OCI-LY3 (cell line): ENCODE data around the gene OR2H1.

Experiments used
- H2AFZ ChIP-seq: fragments of 200-600, 300-600 bp; shearing (Covaris generic); 2 replicates; pipeline ENCODE4 v1.6.0; 2014; ENCODE audit warnings: antibody characterized with exemption, low read depth, low read length
- H3K27ac ChIP-seq: fragments of 200-600, 300-600 bp; sonication (generic); 2 replicates; pipeline ENCODE4 v1.5.1; 2014; ENCODE audit warnings: mild to moderate bottlenecking, low read length, moderate library complexity, mixed read lengths
- H3K27me3 ChIP-seq: fragments of 200-600, 300-600 bp; sonication (generic); 2 replicates; pipeline ENCODE4 v1.6.1; 2014; ENCODE audit warnings: low read depth, low read length, mixed read lengths
- H3K36me3 ChIP-seq: fragments of 200-600, 300-600 bp; sonication (generic); replicated peaks from 2 replicates; pipeline ENCODE3; 2014; ENCODE audit warnings: low read depth, low read length, mixed read lengths
- H3K4me1 ChIP-seq: fragments of 300-600, 200-600 bp; sonication (generic); 2 replicates; pipeline ENCODE4 v1.6.1; 2014; ENCODE audit warnings: low read length, mixed read lengths
- H3K4me2 ChIP-seq: fragments of 200-600, 300-600 bp; sonication (generic); 2 replicates; pipeline ENCODE4 v1.6.1; 2014; ENCODE audit warnings: low read length, mixed read lengths
- H3K4me3 ChIP-seq: fragments of 300-600, 200-600 bp; sonication (generic); 2 replicates; pipeline ENCODE4 v1.5.1; 2014; ENCODE audit warnings: antibody characterized with exemption, mild to moderate bottlenecking, low read length, moderate library complexity
- H3K79me2 ChIP-seq: fragments of 300-600, 200-600 bp; shearing (Covaris generic); 2 replicates; pipeline ENCODE4 v1.6.1; 2014; ENCODE audit warnings: mild to moderate bottlenecking, low read length, mixed read lengths
- H3K9ac ChIP-seq: fragments of 300-600, 200-600 bp; shearing (Covaris generic); 2 replicates; pipeline ENCODE4 v1.6.0; 2014; ENCODE audit warnings: mild to moderate bottlenecking, low read length, moderate library complexity
- H3K9me3 ChIP-seq: fragments of 200-600, 300-600 bp; shearing (Covaris generic); 2 replicates; pipeline ENCODE4 v1.6.1; 2014; ENCODE audit warnings: low read length, mixed read lengths; ENCODE audit not compliant: insufficient read depth
- H4K20me1 ChIP-seq: fragments of 200-600, 300-600 bp; sonication (generic); 2 replicates; pipeline ENCODE4 v1.6.1; 2016; ENCODE audit warnings: low read length, mixed read lengths; ENCODE audit not compliant: insufficient read depth
- EZH2phosphoT487 ChIP-seq: fragments of 200-600 bp; shearing (Covaris generic); IDR thresholded peaks from 2 replicates; pipeline ENCODE4 v1.6.1; 2018; ENCODE audit warnings: antibody characterized with exemption, mixed run types, low read depth
- TF ChIP-seq, protein P1 (sequence below): fragments of 200-600, 300-600 bp; sonication (generic); IDR thresholded peaks from 2 replicates; pipeline ENCODE4 v1.5.1; 2014; ENCODE audit warnings: antibody characterized with exemption, low read length, low read depth

Gene OR2H1

DNA sequence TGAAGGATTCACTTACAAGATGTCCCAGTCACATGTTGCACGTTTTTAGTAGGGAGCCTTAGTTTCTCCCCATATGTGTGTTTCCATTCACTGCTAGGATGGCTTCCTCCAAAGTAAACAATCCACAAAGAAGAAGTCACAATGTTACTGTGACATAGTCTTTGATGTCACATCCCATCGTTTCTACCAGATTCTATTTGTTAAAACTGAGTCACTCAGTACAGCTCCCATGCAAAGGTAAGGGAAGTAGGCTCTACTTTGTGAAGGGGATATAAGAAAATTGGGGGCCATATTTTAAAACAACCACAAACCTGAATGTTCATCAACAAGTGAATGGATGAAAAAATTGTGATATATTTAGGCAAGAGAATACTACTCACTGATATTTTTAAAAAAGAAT is at the start of gene OR2H1, which contains the start of gene OR11A1:
OR2H1 (plus strand) TSS at position 185 of the 400 bp plus-strand sequence. CDS start 4,615 bp downstream, outside the sequence.
OR11A1 (minus strand) TSS at position 101 of the 400 bp plus-strand sequence. CDS start 29,430 bp downstream, outside the sequence.
- TF ChIP-seq EZH2phosphoT487 = no peak
- TF ChIP-seq, protein P1, sequence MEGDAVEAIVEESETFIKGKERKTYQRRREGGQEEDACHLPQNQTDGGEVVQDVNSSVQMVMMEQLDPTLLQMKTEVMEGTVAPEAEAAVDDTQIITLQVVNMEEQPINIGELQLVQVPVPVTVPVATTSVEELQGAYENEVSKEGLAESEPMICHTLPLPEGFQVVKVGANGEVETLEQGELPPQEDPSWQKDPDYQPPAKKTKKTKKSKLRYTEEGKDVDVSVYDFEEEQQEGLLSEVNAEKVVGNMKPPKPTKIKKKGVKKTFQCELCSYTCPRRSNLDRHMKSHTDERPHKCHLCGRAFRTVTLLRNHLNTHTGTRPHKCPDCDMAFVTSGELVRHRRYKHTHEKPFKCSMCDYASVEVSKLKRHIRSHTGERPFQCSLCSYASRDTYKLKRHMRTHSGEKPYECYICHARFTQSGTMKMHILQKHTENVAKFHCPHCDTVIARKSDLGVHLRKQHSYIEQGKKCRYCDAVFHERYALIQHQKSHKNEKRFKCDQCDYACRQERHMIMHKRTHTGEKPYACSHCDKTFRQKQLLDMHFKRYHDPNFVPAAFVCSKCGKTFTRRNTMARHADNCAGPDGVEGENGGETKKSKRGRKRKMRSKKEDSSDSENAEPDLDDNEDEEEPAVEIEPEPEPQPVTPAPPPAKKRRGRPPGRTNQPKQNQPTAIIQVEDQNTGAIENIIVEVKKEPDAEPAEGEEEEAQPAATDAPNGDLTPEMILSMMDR = no peak
- H3K4me2 ChIP-seq = no peak within 1 kb of the TSS
- no peaks in the 10 kb centered on the region for H4K20me1 ChIP-seq
- H3K36me3 ChIP-seq = no peaks in the 10 kb centered on the region
- no peaks in the 10 kb centered on the region for H3K9me3 ChIP-seq
- no peak within 1 kb of the TSS for H3K27ac ChIP-seq
- no peaks in the 10 kb centered on the region for H3K27me3 ChIP-seq
- no peaks in the 10 kb centered on the region for H3K79me2 ChIP-seq
- H3K9ac ChIP-seq = no peak within 1 kb of the TSS
- H3K4me3 ChIP-seq = no peak within 1 kb of the TSS
- H3K4me1 ChIP-seq = no peaks in the 10 kb centered on the region
- H2AFZ ChIP-seq = no peak within 1 kb of the TSS

DNA sequence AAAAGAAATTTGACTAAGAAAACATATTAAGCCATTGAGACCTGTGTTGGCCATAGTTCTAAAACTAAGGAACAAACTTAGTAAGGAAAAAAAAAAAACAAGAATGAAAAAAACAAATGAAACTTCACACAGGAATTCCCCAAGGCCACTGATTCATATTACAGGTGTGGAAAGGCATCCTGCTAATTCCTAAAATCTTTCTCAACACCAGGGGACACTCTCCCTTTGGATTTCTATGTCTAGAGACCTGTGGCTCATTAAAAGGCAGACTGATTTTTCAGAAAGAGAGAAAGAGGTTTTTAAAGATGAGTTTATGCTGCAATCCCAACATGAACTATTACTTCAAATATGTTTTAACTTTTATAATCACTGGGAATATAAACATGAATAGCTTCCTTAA is 42.4 kb upstream of the OR2H1 start, which contains the start of gene OR12D1:
OR12D1 (plus strand) TSS at position 341 of the 400 bp plus-strand sequence.
- H3K9me3 ChIP-seq = no peaks in the 10 kb centered on the region
- H3K4me2 ChIP-seq = no peak within 1 kb of the TSS
- H4K20me1 ChIP-seq = no peaks in the 10 kb centered on the region
- no peaks in the 10 kb centered on the region for H3K79me2 ChIP-seq
- no peak within 1 kb of the TSS for H3K27ac ChIP-seq
- H3K9ac ChIP-seq = no peak within 1 kb of the TSS
- H3K4me1 ChIP-seq = no peaks in the 10 kb centered on the region
- no peak for TF ChIP-seq EZH2phosphoT487
- TF ChIP-seq, protein P1 = no peak
- H3K27me3 ChIP-seq = no peaks in the 10 kb centered on the region
- H3K36me3 ChIP-seq = no peaks in the 10 kb centered on the region
- H2AFZ ChIP-seq = no peak within 1 kb of the TSS
- H3K4me3 ChIP-seq = no peak within 1 kb of the TSS

DNA sequence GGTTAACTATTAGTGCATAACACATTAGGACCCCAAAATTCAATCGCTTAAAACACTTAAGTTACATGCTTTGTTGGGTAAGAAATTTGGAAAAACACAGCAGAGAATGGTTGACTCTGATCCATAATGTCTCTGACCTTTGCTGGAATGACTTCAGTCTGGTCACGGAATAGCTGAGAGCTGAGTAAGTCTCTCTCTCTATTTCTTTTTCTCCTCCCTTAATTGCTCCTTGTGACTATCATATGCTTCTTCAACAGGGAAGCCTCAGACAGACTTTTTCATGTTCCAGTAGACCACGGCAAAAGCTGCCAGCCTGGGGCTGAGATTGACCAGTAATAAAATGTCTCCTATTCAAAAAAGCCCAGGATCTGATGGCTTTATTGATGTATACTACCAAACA is 37.4 kb upstream of the OR2H1 start:
- H4K20me1 ChIP-seq = no peaks in the 10 kb centered on the region
- H3K9me3 ChIP-seq = no peaks in the 10 kb centered on the region
- no peaks in the 10 kb centered on the region for H3K36me3 ChIP-seq
- H3K27me3 ChIP-seq = no peaks in the 10 kb centered on the region
- TF ChIP-seq, protein P1 = no peak
- TF ChIP-seq EZH2phosphoT487 = no peak
- H3K27ac ChIP-seq = no peak overlapping the region
- H3K4me1 ChIP-seq = no peaks in the 10 kb centered on the region
- H3K4me2 ChIP-seq = no peak overlapping the region
- no peak overlapping the region for H2AFZ ChIP-seq
- H3K79me2 ChIP-seq = no peaks in the 10 kb centered on the region
- H3K9ac ChIP-seq = no peak overlapping the region
- no peak overlapping the region for H3K4me3 ChIP-seq

DNA sequence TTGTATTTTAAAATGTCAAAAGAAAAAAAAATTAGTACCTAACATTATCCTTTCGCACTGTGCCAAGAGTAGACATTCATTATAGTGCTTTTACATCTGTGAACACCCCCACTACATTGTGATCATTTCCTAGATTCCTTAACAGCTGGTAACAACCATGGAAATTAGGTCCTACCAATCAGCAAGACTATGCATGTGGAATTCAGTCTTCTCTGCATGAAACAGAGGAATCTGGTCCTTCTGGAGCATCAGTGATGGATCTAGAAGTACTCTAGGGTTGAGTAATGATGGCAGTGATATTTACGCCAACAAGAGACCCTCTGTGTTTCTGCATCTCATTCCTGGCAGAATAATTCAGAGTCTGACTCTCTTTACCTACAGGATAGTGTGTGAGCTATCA is 32.8 kb upstream of the OR2H1 start:
- Histone ChIP-seq H3K9ac (no peak overlapping the region), H3K79me2 (no peaks in the 10 kb centered on the region), H3K4me1 (no peaks in the 10 kb centered on the region), H3K4me3 (no peak overlapping the region), H4K20me1 (no peaks in the 10 kb centered on the region), H3K27ac (no peak overlapping the region), H3K36me3 (no peaks in the 10 kb centered on the region), H3K9me3 (no peaks in the 10 kb centered on the region), H3K4me2 (no peak overlapping the region), H2AFZ (no peak overlapping the region), H3K27me3 (no peaks in the 10 kb centered on the region)
- no peak for TF ChIP-seq EZH2phosphoT487
